ENCODE results near the gene ADGB.

DNA sequence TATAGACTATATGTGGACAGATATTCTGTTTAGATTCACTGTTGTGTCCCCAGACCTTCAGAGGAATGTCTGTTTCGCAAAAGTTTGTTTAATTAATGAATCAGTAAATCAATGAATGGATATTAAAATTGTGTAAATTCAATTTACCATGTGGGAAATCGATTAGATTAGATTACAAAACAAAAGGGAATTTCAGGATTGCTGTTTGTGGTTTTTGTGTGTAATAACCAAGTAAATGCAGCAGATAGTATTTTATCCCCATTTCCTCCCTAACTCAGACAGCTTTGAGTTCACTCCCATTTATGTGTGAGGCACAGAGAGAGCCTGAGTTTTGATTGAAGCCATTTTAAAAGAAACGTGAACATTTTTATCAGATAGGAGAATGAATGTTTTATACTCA, 214.8 kb downstream of the ADGB start:
- no peak for TF ChIP-seq POLR2A (IDR thresholded peaks at IDR 0.05; ENCODE audit: low read depth, low read length)
- TF ChIP-seq TAF1 (IDR thresholded peaks at IDR 0.05; ENCODE audit: low read depth, low read length): no peak
- no peak for TF ChIP-seq PAX5 (IDR thresholded peaks at IDR 0.05; ENCODE audit: insufficient read depth, low read length, severe bottlenecking)
- no peak for TF ChIP-seq POLR2AphosphoS5 (IDR thresholded peaks at IDR 0.05; ENCODE audit: low read depth, low read length)
- TF ChIP-seq SPI1 (IDR thresholded peaks at IDR 0.05; ENCODE audit: low read depth, low read length): no peak

Measured in GM12891 (cell line).